ENCODE measurements around the gene PLEKHA5.
"Not testable (repeated sequence)": the region's sequence is repeated elsewhere in the genome, so short reads cannot be mapped to it uniquely, and the experiment has no call there.

PLEKHA5 gene

GRCh38 chr12:19129486-19130223 lies at the start of gene PLEKHA5:
Gene PLEKHA5, plus strand, starts transcription at chr12:19129733. Its CDS starts 67 bp downstream, at chr12:19129800.
- DNase-seq (ENCODE audit: low read depth) = no peak

- DNase-seq (ENCODE audit: low read depth) = no peak
Observed at GRCh38 chr12:19080918-19081317, 48.6 kb upstream of the PLEKHA5 start.

- no peak for DNase-seq (ENCODE audit: low read depth)
Observed at GRCh38 chr12:19082365-19082911, 47.1 kb upstream of the PLEKHA5 start.

- no peak for DNase-seq (ENCODE audit: low read depth)
Observed at GRCh38 chr12:19084547-19084946, 45.0 kb upstream of the PLEKHA5 start.

GRCh38 chr12:19085090-19085489 lies 44.4 kb upstream of the PLEKHA5 start:
- no peak for DNase-seq (ENCODE audit: low read depth)

- no peak for DNase-seq (ENCODE audit: low read depth)
Observed at GRCh38 chr12:19088606-19089005, 40.9 kb upstream of the PLEKHA5 start.

- not testable (repeated sequence) for DNase-seq (ENCODE audit: low read depth)
Observed at GRCh38 chr12:19092482-19092881, 37.1 kb upstream of the PLEKHA5 start.

- no peak for DNase-seq (ENCODE audit: low read depth)
Observed at GRCh38 chr12:19093218-19093617, 36.3 kb upstream of the PLEKHA5 start.

GRCh38 chr12:19095331-19095730 lies 34.2 kb upstream of the PLEKHA5 start:
- no peak for DNase-seq (ENCODE audit: low read depth)

GRCh38 chr12:19095756-19096480 lies 33.6 kb upstream of the PLEKHA5 start:
- DNase-seq (ENCODE audit: low read depth) = no peak

GRCh38 chr12:19105463-19105862 lies 24.1 kb upstream of the PLEKHA5 start:
- DNase-seq (ENCODE audit: low read depth) = no peak

- DNase-seq (ENCODE audit: low read depth) = no peak
Observed at GRCh38 chr12:19107750-19108149, 21.8 kb upstream of the PLEKHA5 start.

- DNase-seq (ENCODE audit: low read depth) = no peak
Observed at GRCh38 chr12:19110221-19110940, 19.2 kb upstream of the PLEKHA5 start.

- no peak for DNase-seq (ENCODE audit: low read depth)
Observed at GRCh38 chr12:19113464-19113863, 16.1 kb upstream of the PLEKHA5 start.

GRCh38 chr12:19115285-19115684 lies 14.2 kb upstream of the PLEKHA5 start:
- no peak for DNase-seq (ENCODE audit: low read depth)

- DNase-seq (ENCODE audit: low read depth) = no peak
Observed at GRCh38 chr12:19119440-19119839, 10.1 kb upstream of the PLEKHA5 start.

GRCh38 chr12:19120795-19121194 lies 8.7 kb upstream of the PLEKHA5 start:
- DNase-seq (ENCODE audit: low read depth) = no peak

GRCh38 chr12:19121449-19122018 lies 8.0 kb upstream of the PLEKHA5 start:
- no peak for DNase-seq (ENCODE audit: low read depth)

GRCh38 chr12:19125325-19125724 lies 4.2 kb upstream of the PLEKHA5 start:
- no peak for DNase-seq (ENCODE audit: low read depth)

GRCh38 chr12:19127270-19127669 lies 2.3 kb upstream of the PLEKHA5 start:
- DNase-seq (ENCODE audit: low read depth) = no peak

GRCh38 chr12:19128485-19128884 lies 1.0 kb upstream of the PLEKHA5 start:
- no peak for DNase-seq (ENCODE audit: low read depth)

- DNase-seq (ENCODE audit: low read depth) = no peak
Observed at GRCh38 chr12:19129122-19129485, 429 bp upstream of the PLEKHA5 start.

Measured in GM04504 (cell line).